Mucosa of rectum (tissue), 2 donors: ENCODE results near the gene RASGRP2.

ENCODE experiments used
- H3K27ac ChIP-seq, 2 donors: one replicate each; pipeline ENCODE4 v1.7.0; 2013; ENCODE audit warnings: inconsistent platforms in 2 of 2, low read depth in 2 of 2, low read length in 2 of 2
- H3K27me3 ChIP-seq, 2 donors: one replicate each; pipeline ENCODE4 v1.7.0; 2013; ENCODE audit warnings: low read length in 2 of 2; ENCODE audit not compliant: control insufficient read depth in 2 of 2, insufficient read depth in 2 of 2
- H3K36me3 ChIP-seq, 2 donors: one replicate each; pipeline ENCODE4 v1.7.0; 2013; ENCODE audit warnings: low read length in 2 of 2; ENCODE audit not compliant: control insufficient read depth in 2 of 2, insufficient read depth in 2 of 2
- H3K4me1 ChIP-seq, 2 donors: one replicate each; pipeline ENCODE4 v1.7.0; 2013; ENCODE audit warnings: low read length in 2 of 2, mild to moderate bottlenecking in 1 of 2; ENCODE audit not compliant: control insufficient read depth in 2 of 2, insufficient read depth in 2 of 2
- H3K4me3 ChIP-seq, 2 donors: one replicate each; pipeline ENCODE4 v1.7.0; 2013; ENCODE audit warnings: low read length in 2 of 2
- H3K9ac ChIP-seq, 2 donors: one replicate each; pipeline ENCODE4 v1.7.0; 2013; ENCODE audit warnings: low read length in 2 of 2, low read depth in 1 of 2, mild to moderate bottlenecking in 1 of 2
- H3K9me3 ChIP-seq, 2 donors: one replicate each; pipeline ENCODE4 v1.7.0; 2013; ENCODE audit warnings: low read length in 2 of 2; ENCODE audit not compliant: control insufficient read depth in 2 of 2
- donor health status: healthy.
- donor health status: Normal muscosa, but diverticular disease.

RASGRP2 gene

DNA sequence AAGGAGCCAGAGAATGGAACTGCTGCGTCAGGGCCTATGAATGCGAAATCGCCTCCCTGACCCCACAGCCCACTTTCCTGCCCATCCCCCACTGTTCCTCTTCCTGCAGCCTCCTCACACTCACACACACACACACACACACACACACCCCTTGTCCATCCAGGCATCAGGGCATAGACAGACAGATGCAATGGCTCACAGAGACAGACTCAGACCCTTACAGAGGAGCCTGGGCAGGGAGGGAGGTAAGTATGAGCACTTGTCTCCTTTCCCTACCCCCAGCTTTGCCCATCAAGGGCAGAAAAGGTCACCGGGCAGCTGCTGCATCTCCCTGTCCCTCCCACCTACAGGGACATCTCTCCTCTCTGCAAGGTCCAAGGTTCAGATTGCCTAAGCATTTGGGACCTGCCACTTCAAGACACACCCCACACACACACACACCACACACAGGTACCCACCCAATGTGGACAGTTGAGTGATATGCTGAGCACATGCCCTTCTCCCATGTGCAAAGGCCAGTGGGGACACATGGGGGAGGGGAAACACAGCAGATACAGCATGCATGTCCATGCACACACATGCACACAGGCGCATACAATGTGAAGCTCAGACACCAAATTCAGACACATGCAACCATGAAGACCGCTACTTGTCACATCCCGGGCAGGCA is 18.9 kb downstream of the RASGRP2 start:
- Histone ChIP-seq H3K4me3 (no peak overlapping the region), H3K27ac (no peak overlapping the region), H3K4me1 (peaks cover 2 to 3% of the 10 kb centered on the region in 2 donors), H3K9me3 (no peaks in the 10 kb centered on the region), H3K9ac (no peak overlapping the region), H3K36me3 (no peaks in the 10 kb centered on the region), H3K27me3 (peaks cover 14 to 16% of the 10 kb centered on the region in 2 donors)

DNA sequence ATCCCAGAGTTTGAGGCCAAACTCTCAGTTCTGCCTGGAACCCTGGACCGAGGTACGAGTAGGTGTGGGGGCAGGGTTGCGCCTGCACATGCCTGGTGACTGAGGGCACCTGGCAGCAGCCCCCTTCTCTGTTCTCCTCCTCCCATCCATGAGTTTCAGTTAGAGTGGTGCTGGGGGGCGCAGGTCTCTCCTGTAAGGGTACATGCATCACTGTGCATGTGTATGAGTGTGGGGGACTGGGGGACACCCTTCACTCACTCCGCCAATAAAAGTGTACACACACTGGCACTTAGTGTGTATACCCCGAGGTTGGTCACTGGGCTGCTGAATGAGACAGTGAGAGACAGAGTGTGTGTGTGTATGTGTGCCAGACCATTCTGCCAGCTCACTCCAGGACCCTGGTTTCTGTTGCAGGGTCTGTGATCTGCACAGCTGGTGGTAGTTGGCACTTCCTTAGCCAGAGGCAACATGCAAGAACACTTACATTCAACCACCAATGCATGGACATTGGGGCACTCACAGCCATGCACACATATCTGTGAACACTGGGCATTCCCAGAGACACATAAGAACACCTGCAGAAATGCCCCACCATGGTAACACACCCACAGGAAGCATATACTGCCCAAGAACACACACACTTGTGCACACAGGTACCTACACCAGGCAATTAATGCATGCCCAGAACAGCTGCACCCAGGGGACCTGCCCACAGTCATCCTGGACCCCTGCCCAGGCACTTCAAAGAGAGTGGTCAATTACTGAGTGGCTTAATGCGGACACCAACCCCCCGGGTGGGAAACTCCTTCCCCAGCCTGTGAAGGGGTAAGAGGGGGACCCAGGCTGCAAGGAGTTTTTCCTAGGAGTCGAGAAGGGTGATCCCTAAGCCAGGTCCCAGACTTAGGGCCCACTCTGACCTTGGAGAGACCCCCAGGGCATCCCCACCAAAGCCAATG is 19.8 kb downstream of the RASGRP2 start:
- Histone ChIP-seq H3K36me3 (no peaks in the 10 kb centered on the region), H3K9me3 (no peaks in the 10 kb centered on the region), H3K27me3 (peaks cover 15 to 18% of the 10 kb centered on the region in 2 donors), H3K9ac (no peak overlapping the region), H3K4me1 (peaks cover 2 to 3% of the 10 kb centered on the region in 2 donors), H3K27ac (no peak overlapping the region), H3K4me3 (no peak overlapping the region)

DNA sequence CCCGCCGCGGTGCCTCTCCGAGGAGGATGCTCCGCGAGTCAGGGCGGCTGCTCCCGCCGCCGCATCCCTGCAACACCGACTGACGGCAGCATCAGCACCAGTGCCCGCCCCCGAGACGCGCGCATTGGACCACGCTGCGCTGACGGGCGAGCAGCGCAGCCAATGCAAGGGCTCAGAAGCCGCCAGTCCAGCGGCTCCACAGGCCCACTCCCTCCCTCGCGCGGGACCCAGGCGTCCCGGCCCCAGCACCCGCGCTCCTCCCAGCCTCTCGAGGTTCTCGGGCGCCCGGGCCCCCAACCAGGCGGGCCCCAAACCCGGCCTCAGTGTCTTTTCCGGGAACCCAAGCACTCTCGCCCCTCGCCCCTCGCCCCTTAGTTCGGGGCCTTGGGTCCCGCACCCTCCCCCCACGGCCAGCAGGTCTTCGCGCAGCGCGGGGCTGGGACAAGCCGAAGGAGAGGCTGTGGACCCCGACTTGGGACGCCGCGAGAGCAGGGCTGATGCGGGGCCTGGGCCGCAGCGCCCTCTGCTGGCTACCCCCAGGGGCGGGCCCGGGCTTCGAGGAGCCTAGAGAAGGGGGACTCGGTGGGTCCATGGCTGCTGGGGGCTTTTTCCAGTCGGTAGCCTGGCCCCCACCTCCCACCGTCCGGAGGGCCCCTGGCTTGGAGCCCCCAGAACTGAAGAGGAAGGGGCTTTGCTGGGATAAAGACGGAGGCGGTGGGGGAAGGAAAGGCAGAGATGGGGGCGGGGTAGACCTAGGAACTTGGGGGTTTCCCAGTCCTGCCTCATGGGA is 20.6 kb downstream of the RASGRP2 start, which contains the start of gene NRXN2:
TSS of gene NRXN2 (minus strand) at position 81 of the 790 bp plus-strand sequence. CDS start 9,498 bp downstream, outside the sequence.
- Histone ChIP-seq H3K9ac (peak within 1 kb of the TSS in 1 of 2 donors; percentile 60), H3K27me3 (peaks cover 20 to 24% of the 10 kb centered on the region in 2 donors), H3K27ac (no peak within 1 kb of the TSS), H3K4me3 (peak within 1 kb of the TSS; percentile 46 to 56), H3K4me1 (peaks cover 2 to 3% of the 10 kb centered on the region in 2 donors), H3K9me3 (no peaks in the 10 kb centered on the region), H3K36me3 (no peaks in the 10 kb centered on the region)

DNA sequence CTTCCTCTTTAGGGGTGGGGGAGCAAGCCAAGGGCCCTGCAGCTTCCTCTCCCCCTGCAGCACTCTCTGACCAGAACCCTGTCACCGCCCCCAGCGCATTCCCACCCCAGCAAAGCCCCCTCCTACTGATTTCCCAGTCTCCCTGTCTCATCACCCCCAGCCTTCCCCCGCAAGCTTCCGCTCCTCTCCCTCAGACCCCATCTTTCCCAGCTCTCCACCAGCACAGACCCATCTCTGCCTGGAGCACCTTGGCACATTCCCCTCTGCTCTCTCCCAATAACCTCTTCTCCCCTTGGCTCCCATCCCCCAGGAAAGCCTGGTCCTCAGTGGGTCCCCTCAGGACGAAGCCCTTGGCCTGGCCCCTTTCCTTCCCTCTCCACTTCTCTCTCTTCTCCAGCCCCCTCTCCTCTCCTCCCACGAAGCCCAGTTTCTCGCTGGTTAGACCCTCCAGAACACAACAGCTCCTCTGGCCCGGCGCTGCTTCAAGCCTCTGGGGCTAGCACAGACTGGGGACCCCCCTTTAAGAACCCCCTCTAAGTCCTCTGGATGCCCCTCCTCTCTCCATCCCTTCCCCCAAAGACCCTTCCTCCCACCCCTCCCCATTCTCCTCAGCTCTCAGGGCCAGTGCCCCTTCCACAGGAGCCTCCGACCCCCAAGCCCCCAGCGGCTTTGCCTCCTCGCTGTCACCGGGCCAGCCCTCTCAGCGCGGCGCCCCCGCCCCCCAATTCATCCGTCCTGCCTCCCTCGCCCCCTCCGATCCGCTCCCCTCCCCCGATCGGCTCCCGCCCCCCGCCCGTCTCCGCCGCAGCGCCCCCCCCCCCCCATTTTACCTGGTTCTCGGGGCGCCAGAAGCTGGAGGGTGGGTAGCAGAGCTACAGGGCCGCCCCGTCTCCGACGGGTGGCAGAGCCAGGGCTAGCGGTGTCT is 21.5 kb downstream of the RASGRP2 start:
- Histone ChIP-seq H3K27ac (no peak overlapping the region), H3K4me3 (no peak overlapping the region), H3K4me1 (peaks cover 2 to 3% of the 10 kb centered on the region in 2 donors), H3K36me3 (no peaks in the 10 kb centered on the region), H3K9me3 (no peaks in the 10 kb centered on the region), H3K9ac (no peak overlapping the region), H3K27me3 (peaks cover 28 to 29% of the 10 kb centered on the region in 2 donors)

DNA sequence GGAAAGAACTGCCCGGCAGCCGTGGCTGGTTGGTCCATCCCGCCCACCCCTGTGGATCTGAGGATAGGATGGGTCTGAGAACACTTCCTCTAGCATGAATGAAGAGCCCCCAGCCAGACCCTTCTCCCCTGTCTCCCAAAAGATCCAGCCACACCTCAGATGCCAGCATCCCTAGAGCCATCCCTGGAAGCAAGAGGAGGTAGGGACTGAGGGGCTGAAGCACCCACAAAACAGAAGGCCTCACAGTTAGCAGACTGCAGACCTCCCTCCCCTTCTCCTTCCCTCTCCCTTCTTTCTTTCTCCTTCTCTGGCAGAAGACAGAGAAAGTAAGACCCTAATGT is 22.6 kb downstream of the RASGRP2 start:
- Histone ChIP-seq H3K27ac (no peak overlapping the region), H3K4me3 (no peak overlapping the region), H3K4me1 (peaks cover 2 to 3% of the 10 kb centered on the region in 2 donors), H3K9me3 (no peaks in the 10 kb centered on the region), H3K36me3 (no peaks in the 10 kb centered on the region), H3K27me3 (peaks cover 37 to 39% of the 10 kb centered on the region in 2 donors), H3K9ac (no peak overlapping the region)

DNA sequence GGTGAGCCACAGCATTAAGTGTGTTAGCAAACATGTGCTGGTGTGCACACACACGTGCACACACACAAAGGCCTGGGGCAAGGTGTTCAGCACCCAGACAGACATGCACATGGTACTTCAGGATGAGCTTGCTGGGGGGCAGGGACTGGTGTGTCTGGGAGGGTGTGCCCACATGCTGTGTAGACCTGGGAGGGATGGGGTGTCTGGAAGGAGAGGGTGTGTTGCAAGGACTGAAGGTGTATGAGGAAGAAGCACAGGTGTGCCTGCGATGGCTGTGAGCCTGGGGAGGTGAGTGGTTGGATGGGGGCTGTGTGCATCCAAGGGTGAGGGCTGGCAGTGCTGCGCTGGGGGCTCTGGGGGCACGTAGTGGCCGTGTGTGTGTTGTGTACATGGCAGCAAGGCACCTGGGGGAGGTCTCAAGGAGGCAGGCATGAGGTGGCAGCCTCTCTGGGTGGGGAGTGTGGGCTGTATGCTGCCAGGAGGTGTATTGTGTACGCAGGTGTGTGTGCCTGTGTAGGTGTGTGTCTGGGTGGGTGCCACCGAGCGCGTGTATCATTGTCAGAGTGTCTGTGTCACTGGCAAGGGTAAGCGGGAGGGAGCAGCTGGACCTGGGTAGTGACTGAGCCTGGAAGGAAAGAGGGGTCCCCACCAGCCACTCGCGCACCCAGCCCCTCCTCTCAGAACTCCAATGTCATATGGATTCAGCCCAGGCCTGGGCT is 23.1 kb downstream of the RASGRP2 start:
- Histone ChIP-seq H3K27me3 (peaks cover 39 to 43% of the 10 kb centered on the region in 2 donors), H3K27ac (no peak overlapping the region), H3K9ac (no peak overlapping the region), H3K4me1 (peaks cover 2 to 3% of the 10 kb centered on the region in 2 donors), H3K36me3 (no peaks in the 10 kb centered on the region), H3K4me3 (no peak overlapping the region), H3K9me3 (no peaks in the 10 kb centered on the region)

DNA sequence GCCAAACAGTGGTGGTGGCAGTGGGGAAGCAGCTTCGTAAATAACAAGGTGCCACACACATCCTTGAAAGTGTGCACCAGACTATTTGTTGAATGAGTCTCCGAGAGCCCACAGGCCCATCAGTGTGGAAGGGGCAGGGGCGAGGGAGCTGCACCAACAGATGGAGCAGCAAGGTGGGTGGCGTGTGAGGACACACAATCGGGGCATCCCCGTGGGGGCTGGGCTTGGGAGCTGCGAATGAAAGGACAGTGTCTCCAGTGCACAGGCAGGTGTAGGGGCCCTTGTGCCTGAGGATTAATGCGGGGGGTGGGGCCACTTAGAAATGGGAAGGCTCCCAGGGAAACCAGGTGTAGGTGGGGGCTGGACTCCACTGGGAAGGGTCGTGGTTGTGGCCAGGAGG is 23.8 kb downstream of the RASGRP2 start:
- Histone ChIP-seq H3K9me3 (no peaks in the 10 kb centered on the region), H3K9ac (no peak overlapping the region), H3K27me3 (peaks cover 45 to 48% of the 10 kb centered on the region in 2 donors), H3K4me3 (no peak overlapping the region), H3K27ac (no peak overlapping the region), H3K4me1 (peaks cover 2 to 3% of the 10 kb centered on the region in 2 donors), H3K36me3 (no peaks in the 10 kb centered on the region)

DNA sequence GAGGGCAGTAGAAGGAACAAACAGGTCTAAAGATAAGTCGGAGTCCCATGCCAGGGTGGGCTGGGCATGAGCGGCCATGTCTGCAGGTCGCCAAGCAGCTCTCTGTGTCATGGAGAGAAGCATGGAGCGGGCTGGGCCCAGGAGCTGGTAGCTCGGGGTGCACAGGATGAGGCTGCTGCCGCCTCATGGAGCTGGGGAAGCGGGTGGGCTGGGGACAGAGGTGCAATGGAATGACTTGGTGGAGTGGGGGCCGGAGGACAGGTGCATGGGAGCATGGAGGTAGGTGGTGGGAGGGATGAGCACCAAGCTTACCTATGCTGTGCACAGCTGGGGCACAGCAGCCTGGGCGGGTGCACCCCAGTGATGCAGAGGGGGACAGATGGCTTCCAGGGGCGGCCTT is 24.5 kb downstream of the RASGRP2 start:
- peaks cover 53% of the 10 kb centered on the region in 2 donors for H3K27me3 ChIP-seq
- no peak overlapping the region for H3K4me3 ChIP-seq
- no peak overlapping the region for H3K9ac ChIP-seq

DNA sequence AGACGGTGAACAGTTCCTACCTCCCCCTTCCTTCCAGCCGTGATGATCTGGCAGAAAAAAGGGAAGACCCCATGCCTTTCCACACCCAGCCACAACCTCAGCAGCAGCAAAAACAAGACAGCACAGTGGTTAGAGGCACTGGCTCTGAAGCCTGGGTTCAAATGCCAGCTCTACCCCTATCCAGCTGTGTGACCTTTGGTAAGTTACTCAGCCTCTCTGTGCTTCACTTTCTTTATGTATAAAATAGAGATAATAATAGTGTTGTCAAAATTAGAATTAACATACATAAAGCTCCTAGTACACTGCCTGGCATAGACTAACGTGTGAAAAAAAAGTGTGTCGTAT is 25.2 kb downstream of the RASGRP2 start:
- peaks cover 2 to 3% of the 10 kb centered on the region in 2 donors for H3K4me1 ChIP-seq
- H3K9ac ChIP-seq, result no peak overlapping the region
- H3K36me3 ChIP-seq, result no peaks in the 10 kb centered on the region
- no peaks in the 10 kb centered on the region for H3K9me3 ChIP-seq
- H3K27ac ChIP-seq, result no peak overlapping the region
- no peak overlapping the region for H3K4me3 ChIP-seq
- peaks cover 58 to 59% of the 10 kb centered on the region in 2 donors for H3K27me3 ChIP-seq

More for the DNA sequence above, 24.5 kb downstream of the RASGRP2 start:
- Histone ChIP-seq H3K4me1 (peaks cover 2 to 3% of the 10 kb centered on the region in 2 donors), H3K27ac (no peak overlapping the region), H3K9me3 (no peaks in the 10 kb centered on the region), H3K36me3 (no peaks in the 10 kb centered on the region)
